Hypothalamus (tissue), 51 donors: ENCODE results near the gene CDYL.

ENCODE experiments used
- DNase-seq, 51 donors: peaks; one replicate each; lab custom pipeline; 2025; lab: John Stamatoyannopoulos, UW

CDYL gene, protein sequence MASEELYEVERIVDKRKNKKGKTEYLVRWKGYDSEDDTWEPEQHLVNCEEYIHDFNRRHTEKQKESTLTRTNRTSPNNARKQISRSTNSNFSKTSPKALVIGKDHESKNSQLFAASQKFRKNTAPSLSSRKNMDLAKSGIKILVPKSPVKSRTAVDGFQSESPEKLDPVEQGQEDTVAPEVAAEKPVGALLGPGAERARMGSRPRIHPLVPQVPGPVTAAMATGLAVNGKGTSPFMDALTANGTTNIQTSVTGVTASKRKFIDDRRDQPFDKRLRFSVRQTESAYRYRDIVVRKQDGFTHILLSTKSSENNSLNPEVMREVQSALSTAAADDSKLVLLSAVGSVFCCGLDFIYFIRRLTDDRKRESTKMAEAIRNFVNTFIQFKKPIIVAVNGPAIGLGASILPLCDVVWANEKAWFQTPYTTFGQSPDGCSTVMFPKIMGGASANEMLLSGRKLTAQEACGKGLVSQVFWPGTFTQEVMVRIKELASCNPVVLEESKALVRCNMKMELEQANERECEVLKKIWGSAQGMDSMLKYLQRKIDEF

DNA sequence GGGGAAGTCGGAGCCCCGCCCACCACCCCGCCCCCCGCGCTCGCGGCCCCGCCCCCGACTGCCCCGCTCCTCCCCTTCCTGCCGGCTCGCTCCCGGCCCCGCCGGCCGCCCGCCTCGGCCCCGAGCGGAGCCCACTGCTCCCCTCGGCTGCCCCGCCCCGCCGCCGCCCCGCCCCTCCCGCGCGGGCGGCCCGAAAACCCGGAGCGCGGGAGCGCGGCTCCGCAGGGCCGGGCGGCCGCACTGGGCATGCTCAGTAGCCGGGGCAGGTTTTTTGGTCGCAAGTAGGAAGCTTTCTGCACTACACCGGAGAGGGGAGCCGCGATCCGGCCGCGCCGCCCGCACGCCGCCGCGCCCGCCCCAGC lies at the start of gene CDYL:
Gene CDYL, plus strand, starts transcription at position 274 of the 362 bp plus-strand sequence. CDS start 380 bp downstream, outside the sequence.
- peak in 50 of 51 donors; percentile 33 to 87 (median 68) for DNase-seq

- no peak for DNase-seq
Observed at GRCh38 chr6:4726645-4727044, 49.6 kb upstream of the CDYL start.

- no peak for DNase-seq
Observed at GRCh38 chr6:4727217-4727616, 49.0 kb upstream of the CDYL start.

GRCh38 chr6:4727671-4728435 lies 48.4 kb upstream of the CDYL start:
- DNase-seq: no peak

- no peak for DNase-seq
Observed at GRCh38 chr6:4728436-4728769, 47.8 kb upstream of the CDYL start.

DNA sequence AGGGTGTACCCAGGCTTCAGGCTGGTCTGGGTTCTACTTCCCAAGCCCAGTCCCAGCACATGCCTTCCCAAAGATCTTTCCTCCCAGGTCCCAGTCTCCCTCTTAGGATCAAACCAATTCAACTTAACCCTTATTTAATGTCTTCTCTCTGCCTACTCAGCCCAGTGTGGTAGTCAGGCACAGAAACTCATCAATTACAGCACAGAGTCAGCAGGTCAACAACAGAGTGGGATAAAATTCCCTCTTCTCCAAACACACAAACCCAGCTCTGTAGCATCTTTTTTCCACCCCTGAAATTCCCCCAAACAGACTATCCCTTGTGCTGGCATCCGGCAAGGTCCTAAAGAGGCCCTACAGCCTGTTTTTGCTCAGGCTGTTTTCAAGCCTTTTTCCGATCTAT lies 47.3 kb upstream of the CDYL start:
- no peak for DNase-seq

DNA sequence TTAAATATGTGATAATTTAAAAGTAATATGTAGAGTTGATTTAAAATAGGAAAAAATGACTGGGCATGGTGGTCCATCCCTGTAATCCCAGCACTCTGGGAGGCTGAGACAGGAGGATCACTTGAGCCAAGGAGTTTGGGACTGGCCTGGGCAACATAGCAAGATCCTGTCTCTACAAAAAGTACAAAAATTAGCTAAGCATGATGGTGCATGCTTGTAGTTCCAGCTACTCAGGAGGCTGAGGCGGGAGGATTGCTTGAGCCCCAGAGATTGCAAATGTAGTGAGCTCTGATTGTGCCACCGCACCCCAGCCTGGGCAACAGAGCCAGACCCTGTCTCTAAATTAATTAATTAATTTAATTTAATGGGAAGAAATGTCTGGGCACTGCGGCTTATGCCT lies 44.2 kb upstream of the CDYL start:
- no peak for DNase-seq

DNA sequence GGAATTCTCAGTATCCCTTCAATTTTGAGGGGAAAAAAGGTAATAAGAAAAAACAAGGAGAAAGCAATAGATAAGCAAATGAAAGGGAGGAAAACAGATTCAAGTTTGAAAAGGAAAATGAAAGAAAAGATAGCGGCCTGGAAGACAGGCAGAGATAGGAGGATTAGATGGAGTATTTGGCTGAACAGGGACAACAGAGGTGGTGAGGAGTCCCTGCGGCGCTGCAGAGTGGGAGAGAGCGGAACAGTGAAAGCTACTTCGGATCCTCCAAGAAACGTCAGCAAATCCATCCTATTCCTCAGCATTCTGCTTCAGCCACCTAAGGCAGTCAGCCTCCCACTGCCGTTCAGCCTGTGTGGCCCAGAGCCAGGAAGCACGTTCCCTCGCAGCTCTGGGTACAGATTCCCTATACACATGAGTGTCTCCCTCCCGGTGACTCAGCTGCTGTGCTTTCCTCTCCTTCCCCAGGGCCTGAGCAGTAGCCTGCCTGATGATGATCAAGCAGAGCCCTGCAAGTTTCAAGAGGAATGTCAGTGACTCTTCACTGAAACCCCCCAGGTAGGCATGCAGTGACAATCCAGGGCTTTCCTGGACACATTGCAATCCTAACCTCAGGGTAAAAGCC lies 43.4 kb upstream of the CDYL start:
- DNase-seq: peak in 13 of 51 donors; percentile 1 to 74 (median 5)

- DNase-seq: no peak
Observed at GRCh38 chr6:4736371-4736873, 39.8 kb upstream of the CDYL start.

- no peak for DNase-seq
Observed at GRCh38 chr6:4740032-4740431, 36.2 kb upstream of the CDYL start.

- no peak for DNase-seq
Observed at GRCh38 chr6:4743062-4743461, 33.1 kb upstream of the CDYL start.

DNA sequence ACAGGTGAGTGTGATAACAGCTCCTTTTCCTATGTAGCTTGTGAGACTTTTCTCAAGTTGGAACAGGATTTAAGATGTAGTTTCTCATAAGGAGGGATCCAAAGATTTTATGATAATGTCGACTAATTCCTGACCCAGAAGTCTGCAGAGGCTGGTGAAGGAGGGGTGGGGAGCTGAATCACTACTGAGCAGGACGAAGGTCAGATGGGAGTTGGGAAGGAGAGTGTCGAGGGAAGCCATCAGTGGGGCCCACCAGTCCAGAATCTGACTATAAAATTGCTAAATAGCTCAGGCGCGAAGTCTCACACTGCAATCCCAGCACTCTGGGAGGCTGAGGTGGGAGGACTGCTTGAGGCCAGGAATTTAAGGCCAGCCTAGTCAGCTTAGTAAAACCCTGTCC lies 32.3 kb upstream of the CDYL start:
- no peak for DNase-seq

DNA sequence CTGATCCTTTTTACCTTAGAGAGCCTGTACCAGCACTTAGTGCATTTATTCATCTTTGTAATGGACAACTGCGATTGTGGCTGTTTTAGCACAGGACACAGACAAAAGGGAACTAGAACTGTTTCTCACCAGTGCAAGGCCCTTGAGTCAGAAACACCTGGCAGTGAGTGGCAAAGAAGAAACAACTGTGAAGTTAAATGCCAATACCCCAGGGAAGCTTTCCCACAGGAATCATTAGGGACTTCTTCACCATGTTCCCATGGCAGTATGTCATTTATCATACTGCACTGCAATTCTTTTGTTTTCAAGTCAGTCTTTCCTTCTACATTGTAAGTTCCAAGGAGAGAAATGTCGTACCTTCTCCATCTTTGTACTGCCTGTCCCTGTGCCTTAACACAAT lies 28.6 kb upstream of the CDYL start:
- no peak for DNase-seq

GRCh38 chr6:4751823-4752464 lies 24.3 kb upstream of the CDYL start:
- no peak for DNase-seq

- no peak for DNase-seq
Observed at GRCh38 chr6:4756247-4756646, 20.0 kb upstream of the CDYL start.

DNA sequence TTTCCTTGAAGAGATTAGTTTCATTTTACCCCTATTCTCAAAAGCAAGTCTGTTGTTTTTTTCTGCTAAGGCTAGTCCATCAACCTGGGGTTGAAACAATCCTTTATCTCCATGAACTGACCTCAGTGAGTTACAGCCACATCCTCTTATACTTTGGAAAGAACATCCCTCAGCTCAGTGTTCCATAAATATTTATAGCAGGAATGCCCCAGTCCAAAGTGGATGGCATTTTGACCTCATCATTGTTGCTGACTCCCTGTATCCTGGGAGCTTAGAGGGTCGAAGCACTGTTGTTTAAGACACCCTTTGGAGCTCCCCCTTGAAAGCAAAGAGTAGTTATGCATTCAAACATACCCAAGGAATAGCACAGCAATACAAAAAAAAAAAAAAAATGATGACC lies 16.2 kb upstream of the CDYL start:
- DNase-seq: no peak

DNA sequence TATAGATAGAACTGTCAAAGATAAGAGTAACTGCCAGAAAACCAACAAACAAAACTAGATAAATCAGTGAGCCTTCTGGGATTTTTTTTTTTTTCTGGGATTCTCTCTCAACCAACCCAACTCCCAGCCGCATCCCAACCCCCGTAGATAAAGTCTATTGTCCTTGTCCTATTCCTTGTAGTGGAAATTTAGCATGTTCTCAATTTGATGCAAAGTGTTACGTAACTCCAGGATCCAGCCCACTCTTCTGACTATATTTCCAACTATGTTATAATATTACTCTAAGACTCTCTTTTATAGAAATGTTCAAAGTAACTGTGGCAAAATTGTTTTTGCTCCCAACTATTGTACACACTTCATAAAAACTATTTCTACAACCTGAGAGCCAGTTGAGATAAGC lies 15.4 kb upstream of the CDYL start:
- DNase-seq: no peak

- DNase-seq: no peak
Observed at GRCh38 chr6:4762294-4762693, 13.9 kb upstream of the CDYL start.

- DNase-seq: no peak
Observed at GRCh38 chr6:4763921-4764320, 12.3 kb upstream of the CDYL start.

- DNase-seq: no peak
Observed at GRCh38 chr6:4768815-4769214, 7.4 kb upstream of the CDYL start.

GRCh38 chr6:4772750-4773149 lies 3.5 kb upstream of the CDYL start:
- DNase-seq: no peak
